Natural killer cell treated with Interleukin-12 subunit alpha and Interleukin-12 subunit beta and Interleukin-15 and Interleukin-18, amount 100 ng/mL, for 72 hours (primary cell): ENCODE results near the gene LGALSL. TPM values are rescaled to one million over a fixed set of nuclear protein-coding genes. Genes with fewer than 3 reads are reported as not detected.

Experiments
- ATAC-seq, 2 donors: fragments of 150-1000 bp; cut with Tn5 transposase in 1 of 2; sonication (Bioruptor Pico), chemical (Tn5 transposase) in 1 of 2; 2 replicates each; pipeline ENCODE4 v1.10.0; 2021
- DNase-seq: peaks from one replicate; pipeline ENCODE4 v3.0.0; 2022; ENCODE audit warnings: low spot score
- H3K27ac Mint-ChIP-seq, 2 donors: 1 replicate in 1 of 2; 2 replicates in 1 of 2; pipeline ENCODE4 v1.8.0; 2022; ENCODE audit warnings: mixed read lengths in 2 of 2, mild to moderate bottlenecking in 1 of 2, moderate library complexity in 1 of 2
- H3K27me3 Mint-ChIP-seq, 2 donors: 1 replicate in 1 of 2; 2 replicates in 1 of 2; pipeline ENCODE4 v1.8.0; 2022; ENCODE audit warnings: mixed read lengths in 2 of 2
- H3K36me3 Mint-ChIP-seq: one replicate; pipeline ENCODE4 v1.8.0; 2022; ENCODE audit warnings: mixed read lengths
- H3K4me1 Mint-ChIP-seq, 2 donors: 1 replicate in 1 of 2; 2 replicates in 1 of 2; pipeline ENCODE4 v1.8.0; 2022; ENCODE audit warnings: low read depth in 2 of 2, mixed read lengths in 2 of 2, mild to moderate bottlenecking in 1 of 2
- H3K4me3 Mint-ChIP-seq: one replicate; pipeline ENCODE4 v1.8.0; 2022; ENCODE audit warnings: mixed read lengths
- H3K9me3 Mint-ChIP-seq: 2 replicates; pipeline ENCODE4 v1.8.0; 2022; ENCODE audit warnings: mixed read lengths
- total RNA-seq, 2 donors: library from RNA; stranded (reverse); gene quantifications; one replicate each; pipeline ENCODE4 v1.2.3, GENCODE V29; 2022

Gene LGALSL
- total RNA-seq, 2 donors from 2014 or later: 0.31 to 0.50 TPM

GRCh38 chr2:64485331-64485730, 31.4 kb downstream of the LGALSL start:
- H3K36me3 Mint-ChIP-seq: no peaks in the 10 kb centered on the region
- no peak overlapping the region for H3K27ac Mint-ChIP-seq
- H3K9me3 Mint-ChIP-seq: no peaks in the 10 kb centered on the region
- H3K4me3 Mint-ChIP-seq: no peak overlapping the region
- DNase-seq: no peak
- peaks cover 14 to 18% of the 10 kb centered on the region in 2 donors for H3K27me3 Mint-ChIP-seq
- peaks cover 2 to 4% of the 10 kb centered on the region in 2 donors for H3K4me1 Mint-ChIP-seq
- no peak for ATAC-seq

- Mint-ChIP-seq H3K27me3 (peaks cover 14 to 21% of the 10 kb centered on the region in 2 donors), H3K36me3 (no peaks in the 10 kb centered on the region), H3K4me3 (no peak overlapping the region), H3K27ac (no peak overlapping the region), H3K9me3 (no peaks in the 10 kb centered on the region), H3K4me1 (peaks cover 2 to 4% of the 10 kb centered on the region in 2 donors)
- DNase-seq: no peak
- no peak for ATAC-seq
These were observed 32.0 kb downstream of the LGALSL start for GRCh38 chr2:64485961-64486360.

GRCh38 chr2:64487256-64488049, 33.5 kb downstream of the LGALSL start:
- peaks cover 2 to 4% of the 10 kb centered on the region in 2 donors for H3K4me1 Mint-ChIP-seq
- H3K4me3 Mint-ChIP-seq: no peak overlapping the region
- no peaks in the 10 kb centered on the region for H3K9me3 Mint-ChIP-seq
- H3K27ac Mint-ChIP-seq: no peak overlapping the region
- DNase-seq: no peak
- H3K27me3 Mint-ChIP-seq: peaks cover 17 to 26% of the 10 kb centered on the region in 2 donors
- no peaks in the 10 kb centered on the region for H3K36me3 Mint-ChIP-seq
- no peak for ATAC-seq

GRCh38 chr2:64488050-64488974, 34.4 kb downstream of the LGALSL start:
- H3K4me1 Mint-ChIP-seq: peaks cover 2 to 4% of the 10 kb centered on the region in 2 donors
- H3K4me3 Mint-ChIP-seq: no peak overlapping the region
- DNase-seq: peak; percentile 81
- ATAC-seq: peak; percentile 67 to 73
- H3K27ac Mint-ChIP-seq: no peak overlapping the region
- H3K36me3 Mint-ChIP-seq: no peaks in the 10 kb centered on the region
- H3K27me3 Mint-ChIP-seq: peaks cover 20 to 29% of the 10 kb centered on the region in 2 donors
- H3K9me3 Mint-ChIP-seq: no peaks in the 10 kb centered on the region

GRCh38 chr2:64489081-64489751, 35.3 kb downstream of the LGALSL start:
- H3K4me1 Mint-ChIP-seq: peaks cover 2 to 4% of the 10 kb centered on the region in 2 donors
- peaks cover 25 to 36% of the 10 kb centered on the region in 2 donors for H3K27me3 Mint-ChIP-seq

GRCh38 chr2:64491426-64491825, 37.5 kb downstream of the LGALSL start:
- Mint-ChIP-seq H3K36me3 (no peaks in the 10 kb centered on the region), H3K27me3 (peaks cover 24 to 38% of the 10 kb centered on the region in 2 donors), H3K9me3 (no peaks in the 10 kb centered on the region), H3K4me1 (peaks cover 2 to 4% of the 10 kb centered on the region in 2 donors), H3K4me3 (no peak overlapping the region), H3K27ac (no peak overlapping the region)
- DNase-seq (no peak), ATAC-seq (no peak)

More at GRCh38 chr2:64489081-64489751, 35.3 kb downstream of the LGALSL start:
- Mint-ChIP-seq H3K27ac (no peak overlapping the region), H3K9me3 (no peaks in the 10 kb centered on the region), H3K36me3 (no peaks in the 10 kb centered on the region), H3K4me3 (no peak overlapping the region)
- DNase-seq (no peak), ATAC-seq (no peak)

- H3K9me3 Mint-ChIP-seq: no peaks in the 10 kb centered on the region
- no peaks in the 10 kb centered on the region for H3K36me3 Mint-ChIP-seq
- DNase-seq: no peak
- H3K4me1 Mint-ChIP-seq: peaks cover 2 to 4% of the 10 kb centered on the region in 2 donors
- H3K4me3 Mint-ChIP-seq: no peak overlapping the region
- H3K27ac Mint-ChIP-seq: no peak overlapping the region
- ATAC-seq: no peak
- peaks cover 25 to 30% of the 10 kb centered on the region in 2 donors for H3K27me3 Mint-ChIP-seq
These were observed 38.3 kb downstream of the LGALSL start for GRCh38 chr2:64492272-64492671.

GRCh38 chr2:64492821-64493220, 38.9 kb downstream of the LGALSL start:
- Mint-ChIP-seq H3K4me1 (peaks cover 2 to 4% of the 10 kb centered on the region in 2 donors), H3K9me3 (no peaks in the 10 kb centered on the region), H3K27ac (no peak overlapping the region), H3K4me3 (no peak overlapping the region), H3K36me3 (no peaks in the 10 kb centered on the region), H3K27me3 (peaks cover 25 to 31% of the 10 kb centered on the region in 2 donors)
- ATAC-seq: no peak
- no peak for DNase-seq

GRCh38 chr2:64493788-64494187, 39.8 kb downstream of the LGALSL start:
- DNase-seq (no peak), ATAC-seq (no peak)
- Mint-ChIP-seq H3K36me3 (no peaks in the 10 kb centered on the region), H3K4me3 (no peak overlapping the region), H3K9me3 (no peaks in the 10 kb centered on the region), H3K4me1 (peaks cover 0 to 2% of the 10 kb centered on the region in 2 donors), H3K27ac (no peak overlapping the region), H3K27me3 (peaks cover 31 to 40% of the 10 kb centered on the region in 2 donors)

GRCh38 chr2:64498438-64498837, 44.5 kb downstream of the LGALSL start:
- Mint-ChIP-seq H3K27me3 (peaks cover 29 to 33% of the 10 kb centered on the region in 2 donors), H3K9me3 (no peaks in the 10 kb centered on the region), H3K36me3 (no peaks in the 10 kb centered on the region), H3K4me3 (no peak overlapping the region), H3K4me1 (no peaks in the 10 kb centered on the region), H3K27ac (no peak overlapping the region)
- DNase-seq (no peak), ATAC-seq (no peak)

- ATAC-seq: no peak
- Mint-ChIP-seq H3K4me3 (no peak overlapping the region), H3K27me3 (peaks cover 25 to 27% of the 10 kb centered on the region in 2 donors), H3K4me1 (no peaks in the 10 kb centered on the region), H3K9me3 (no peaks in the 10 kb centered on the region), H3K36me3 (no peaks in the 10 kb centered on the region), H3K27ac (no peak overlapping the region)
- no peak for DNase-seq
These were observed 46.6 kb downstream of the LGALSL start for GRCh38 chr2:64500549-64500948.

GRCh38 chr2:64501946-64502345, 48.0 kb downstream of the LGALSL start:
- H3K9me3 Mint-ChIP-seq: no peaks in the 10 kb centered on the region
- H3K27me3 Mint-ChIP-seq: peaks cover 20 to 21% of the 10 kb centered on the region in 2 donors
- DNase-seq: no peak
- no peaks in the 10 kb centered on the region for H3K36me3 Mint-ChIP-seq
- H3K27ac Mint-ChIP-seq: no peak overlapping the region
- no peak for ATAC-seq
- no peaks in the 10 kb centered on the region for H3K4me1 Mint-ChIP-seq
- no peak overlapping the region for H3K4me3 Mint-ChIP-seq

- Mint-ChIP-seq H3K4me1 (no peaks in the 10 kb centered on the region), H3K36me3 (no peaks in the 10 kb centered on the region), H3K9me3 (no peaks in the 10 kb centered on the region), H3K4me3 (no peak overlapping the region), H3K27me3 (peaks cover 19 to 21% of the 10 kb centered on the region in 2 donors), H3K27ac (no peak overlapping the region)
- ATAC-seq (no peak), DNase-seq (no peak)
These were observed 48.9 kb downstream of the LGALSL start for GRCh38 chr2:64502860-64503259.
